ENCODE data around the gene PRMT1.

The PRMT1 gene

DNA sequence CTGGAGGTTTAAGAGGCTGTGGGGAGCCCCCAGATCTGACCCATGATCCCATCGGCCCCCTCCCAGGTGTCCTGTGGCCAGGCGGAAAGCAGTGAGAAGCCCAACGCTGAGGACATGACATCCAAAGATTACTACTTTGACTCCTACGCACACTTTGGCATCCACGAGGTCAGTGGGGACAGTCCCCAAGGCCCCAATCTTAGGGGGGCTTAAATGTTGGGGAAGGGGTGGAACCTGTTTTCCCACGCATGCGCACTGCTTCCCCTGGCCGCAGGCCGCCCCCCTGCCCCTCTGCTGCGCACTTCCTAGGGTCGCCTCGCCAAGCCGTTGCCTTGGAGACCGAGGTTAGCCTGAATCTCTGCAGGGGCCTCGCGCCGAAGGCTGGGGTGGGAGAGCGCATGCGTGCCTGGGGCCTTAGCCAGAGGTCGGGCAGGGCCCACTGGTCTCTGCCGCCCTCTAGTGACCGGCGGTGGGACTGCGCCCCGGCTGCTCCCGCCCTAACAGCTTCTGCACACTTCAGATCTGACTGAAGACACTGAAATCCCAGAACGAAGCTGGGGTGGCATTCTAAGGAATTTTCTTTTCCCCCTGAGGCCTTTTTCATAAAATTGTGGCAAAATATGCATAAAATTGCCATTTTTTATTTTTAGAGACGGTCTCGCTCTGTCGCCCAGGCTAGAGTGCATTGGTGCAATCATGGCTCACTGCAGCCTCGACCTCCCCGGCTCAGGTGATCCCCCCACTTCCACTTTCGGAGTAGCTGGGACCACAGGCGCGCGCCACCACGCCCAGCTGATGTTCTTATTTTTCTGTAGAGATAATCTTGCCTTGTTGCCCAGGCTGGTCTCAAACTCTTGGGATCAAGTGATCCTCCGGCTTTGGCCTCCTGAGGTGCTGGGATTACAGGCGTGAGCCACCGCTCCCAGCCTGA is 3.6 kb downstream of the PRMT1 start:
- no peak for FAIRE-seq

GRCh38 chr19:49681830-49682229 is 4.8 kb downstream of the PRMT1 start:
- FAIRE-seq (no peak), DNase-seq (ENCODE audit: insufficient read length, low spot score) (no peak)
- TF ChIP-seq, protein P1, sequence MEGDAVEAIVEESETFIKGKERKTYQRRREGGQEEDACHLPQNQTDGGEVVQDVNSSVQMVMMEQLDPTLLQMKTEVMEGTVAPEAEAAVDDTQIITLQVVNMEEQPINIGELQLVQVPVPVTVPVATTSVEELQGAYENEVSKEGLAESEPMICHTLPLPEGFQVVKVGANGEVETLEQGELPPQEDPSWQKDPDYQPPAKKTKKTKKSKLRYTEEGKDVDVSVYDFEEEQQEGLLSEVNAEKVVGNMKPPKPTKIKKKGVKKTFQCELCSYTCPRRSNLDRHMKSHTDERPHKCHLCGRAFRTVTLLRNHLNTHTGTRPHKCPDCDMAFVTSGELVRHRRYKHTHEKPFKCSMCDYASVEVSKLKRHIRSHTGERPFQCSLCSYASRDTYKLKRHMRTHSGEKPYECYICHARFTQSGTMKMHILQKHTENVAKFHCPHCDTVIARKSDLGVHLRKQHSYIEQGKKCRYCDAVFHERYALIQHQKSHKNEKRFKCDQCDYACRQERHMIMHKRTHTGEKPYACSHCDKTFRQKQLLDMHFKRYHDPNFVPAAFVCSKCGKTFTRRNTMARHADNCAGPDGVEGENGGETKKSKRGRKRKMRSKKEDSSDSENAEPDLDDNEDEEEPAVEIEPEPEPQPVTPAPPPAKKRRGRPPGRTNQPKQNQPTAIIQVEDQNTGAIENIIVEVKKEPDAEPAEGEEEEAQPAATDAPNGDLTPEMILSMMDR (IDR thresholded peaks at IDR 0.05; ENCODE audit: insufficient read depth, missing control alignments) = no peak

More for the DNA sequence above, 3.6 kb downstream of the PRMT1 start:
- DNase-seq (ENCODE audit: insufficient read length, low spot score) = peak; percentile 98
- TF ChIP-seq, protein P1 (IDR thresholded peaks at IDR 0.05; ENCODE audit: insufficient read depth, missing control alignments) = peak; percentile 81

GRCh38 chr19:49682274-49682673 is 5.2 kb downstream of the PRMT1 start:
- no peak for DNase-seq (ENCODE audit: insufficient read length, low spot score)
- FAIRE-seq = no peak

DNA sequence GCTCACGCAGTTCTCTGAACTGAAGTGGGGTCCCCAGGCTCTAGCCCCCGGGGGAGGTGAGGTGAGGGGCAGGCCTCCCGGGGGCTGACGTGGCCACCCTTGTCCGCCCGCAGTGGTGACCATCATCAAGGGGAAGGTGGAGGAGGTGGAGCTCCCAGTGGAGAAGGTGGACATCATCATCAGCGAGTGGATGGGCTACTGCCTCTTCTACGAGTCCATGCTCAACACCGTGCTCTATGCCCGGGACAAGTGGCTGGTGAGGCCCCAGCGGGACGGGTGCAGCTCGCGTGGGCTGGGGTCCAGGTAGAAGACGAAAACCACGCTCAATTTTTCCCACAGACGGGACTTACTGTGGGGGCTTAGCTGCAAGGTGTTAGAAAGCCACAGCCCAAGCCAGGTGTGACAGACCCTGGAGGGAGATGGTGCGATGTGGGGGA is 6.8 kb downstream of the PRMT1 start:
- DNase-seq (ENCODE audit: insufficient read length, low spot score) = no peak
- no peak for FAIRE-seq
- TF ChIP-seq, protein P1 (IDR thresholded peaks at IDR 0.05; ENCODE audit: insufficient read depth, missing control alignments) = no peak

More at GRCh38 chr19:49682274-49682673, 5.2 kb downstream of the PRMT1 start:
- TF ChIP-seq, protein P1 (IDR thresholded peaks at IDR 0.05; ENCODE audit: insufficient read depth, missing control alignments) = no peak

DNA sequence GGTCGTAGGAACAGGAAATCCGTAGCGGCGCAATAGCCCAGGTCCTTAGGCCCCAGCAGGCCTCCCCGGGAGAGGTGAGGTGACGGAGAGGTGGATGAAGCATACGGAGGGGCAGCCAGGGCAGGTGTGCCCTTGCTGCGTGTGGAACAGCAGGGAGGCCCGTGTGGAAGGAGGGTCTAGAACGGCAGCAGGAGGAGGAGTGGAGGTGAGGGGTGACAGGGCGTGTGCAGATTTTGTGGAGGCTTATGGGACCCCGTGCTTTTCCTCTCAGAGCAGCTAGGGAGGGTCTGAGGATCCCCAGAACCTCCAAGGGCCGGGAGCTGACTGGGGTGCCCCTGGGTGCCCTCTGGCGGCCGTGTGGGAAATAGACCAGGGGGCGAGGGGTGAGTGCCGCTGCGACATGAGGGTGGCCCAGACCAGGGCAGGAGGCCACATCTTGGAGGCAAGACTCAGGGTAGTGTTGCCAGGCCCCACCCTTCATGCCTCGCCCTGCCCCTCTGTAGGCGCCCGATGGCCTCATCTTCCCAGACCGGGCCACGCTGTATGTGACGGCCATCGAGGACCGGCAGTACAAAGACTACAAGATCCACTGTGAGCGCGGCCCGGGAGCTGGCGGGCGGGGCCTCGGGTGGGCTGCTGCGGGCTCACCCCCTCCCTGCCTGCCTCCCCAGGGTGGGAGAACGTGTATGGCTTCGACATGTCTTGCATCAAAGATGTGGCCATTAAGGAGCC is 7.3 kb downstream of the PRMT1 start:
- TF ChIP-seq, protein P1 (IDR thresholded peaks at IDR 0.05; ENCODE audit: insufficient read depth, missing control alignments) = no peak
- FAIRE-seq (no peak), DNase-seq (ENCODE audit: insufficient read length, low spot score) (no peak)

DNA sequence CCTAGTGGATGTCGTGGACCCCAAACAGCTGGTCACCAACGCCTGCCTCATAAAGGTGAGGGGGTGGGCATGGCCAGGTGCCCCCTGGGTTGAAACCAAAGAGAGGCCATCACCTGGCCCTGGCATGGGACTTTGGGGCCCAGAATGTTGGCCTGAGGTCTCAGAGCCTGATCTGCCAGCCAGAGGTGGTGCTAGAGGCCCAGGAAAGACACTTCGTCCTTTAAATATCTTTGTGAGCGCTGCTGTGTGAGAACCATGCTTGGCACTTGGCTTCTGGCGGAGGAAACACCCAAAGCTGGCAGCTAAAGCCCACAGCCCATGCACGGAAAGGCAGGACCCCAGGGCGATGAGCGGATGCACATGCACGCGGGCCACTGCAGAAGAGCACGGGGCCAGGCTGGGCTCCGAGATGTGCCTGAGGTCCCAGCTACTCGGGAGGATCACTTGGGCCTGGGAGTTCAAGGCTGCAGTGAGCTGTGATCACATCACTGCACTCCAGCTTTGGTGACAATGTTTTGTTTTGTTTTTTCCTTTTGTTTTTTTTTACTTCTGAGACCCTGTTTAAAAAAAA is 8.0 kb downstream of the PRMT1 start:
- no peak for FAIRE-seq
- DNase-seq (ENCODE audit: insufficient read length, low spot score) = no peak
- TF ChIP-seq, protein P1 (IDR thresholded peaks at IDR 0.05; ENCODE audit: insufficient read depth, missing control alignments) = no peak
